Mesodermal cell (in vitro differentiated cells): ENCODE results near the gene TPRN.

Experiments
- H3K27ac ChIP-seq: 2 replicates; pipeline ENCODE4 v1.7.0; 2013; ENCODE audit warnings: mild to moderate bottlenecking, low read depth, low read length, moderate library complexity; ENCODE audit not compliant: severe bottlenecking
- H3K36me3 ChIP-seq: 2 replicates; pipeline ENCODE4 v1.7.1; 2013; ENCODE audit warnings: mild to moderate bottlenecking, low read length, moderate library complexity; ENCODE audit not compliant: control insufficient read depth, insufficient read depth
- H3K4me1 ChIP-seq: one replicate; pipeline ENCODE4 v1.7.1; 2013; ENCODE audit warnings: mild to moderate bottlenecking, low read length; ENCODE audit not compliant: insufficient read depth, control insufficient read depth, poor library complexity, severe bottlenecking
- H3K4me3 ChIP-seq: 2 replicates; pipeline ENCODE4 v1.7.0; 2013; ENCODE audit warnings: low read length, control low read depth, mild to moderate bottlenecking; ENCODE audit not compliant: insufficient read depth, poor library complexity, severe bottlenecking; ENCODE audit errors: extremely low read depth
- H3K9me3 ChIP-seq: 2 replicates; pipeline ENCODE4 v1.7.1; 2013; ENCODE audit warnings: mild to moderate bottlenecking, low read length, moderate library complexity; ENCODE audit not compliant: control insufficient read depth
- WGBS, 2 experiments: methylation state at CpG; one replicate each; pipeline ENCODE4 v1.1.5; 2013; ENCODE audit warnings: missing lambda C conversion rate in 2 of 2; ENCODE audit not compliant: insufficient coverage in 2 of 2; 5-methylcytosine and 5-hydroxymethylcytosine counted together

The TPRN gene

DNA sequence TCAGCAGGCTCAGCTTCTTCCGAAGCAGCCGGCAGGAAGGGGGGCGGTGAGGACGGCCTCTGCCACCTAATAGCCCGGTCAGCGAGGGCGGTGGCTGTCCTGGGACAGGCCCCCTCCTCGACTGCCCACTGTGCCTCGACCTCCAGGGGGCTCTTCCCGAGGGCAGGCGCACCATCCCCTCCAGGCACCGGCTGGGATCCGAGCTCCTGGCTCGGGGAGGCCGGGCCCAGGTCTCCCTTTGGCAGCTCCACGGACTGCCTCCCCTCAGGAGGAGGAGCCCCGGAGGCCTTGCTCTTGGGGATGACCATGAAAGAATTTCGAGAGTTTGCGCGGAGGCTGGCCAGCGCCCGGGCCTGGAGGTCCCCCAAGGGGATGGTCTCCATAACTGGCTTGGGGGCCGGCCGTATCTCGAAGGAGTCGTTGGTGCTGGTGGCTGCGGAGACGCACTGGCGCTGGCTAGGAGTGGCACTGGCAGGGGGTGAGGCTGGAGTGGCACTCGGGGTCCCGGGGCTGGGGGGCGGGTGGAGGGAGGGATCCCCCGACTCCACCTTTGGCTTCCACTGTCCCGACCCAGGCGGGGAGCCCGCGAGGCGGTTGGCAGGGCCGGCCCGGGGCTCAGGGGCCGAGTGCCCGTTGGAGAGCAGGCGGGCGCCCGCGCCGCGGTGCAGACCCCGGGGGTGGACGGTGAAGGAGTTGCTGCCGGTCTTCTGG lies 975 bp downstream of the TPRN start:
- Histone ChIP-seq H3K9me3 (no peaks in the 10 kb centered on the region), H3K27ac (no peak overlapping the region), H3K36me3 (peaks cover 7% of the 10 kb centered on the region), H3K4me1 (peaks cover 20% of the 10 kb centered on the region), H3K4me3 (peak overlapping the region; percentile 46)
- 23 to 30% methylated on average over 25 to 29 of the region's 51 CpGs for WGBS, 2 experiments

DNA sequence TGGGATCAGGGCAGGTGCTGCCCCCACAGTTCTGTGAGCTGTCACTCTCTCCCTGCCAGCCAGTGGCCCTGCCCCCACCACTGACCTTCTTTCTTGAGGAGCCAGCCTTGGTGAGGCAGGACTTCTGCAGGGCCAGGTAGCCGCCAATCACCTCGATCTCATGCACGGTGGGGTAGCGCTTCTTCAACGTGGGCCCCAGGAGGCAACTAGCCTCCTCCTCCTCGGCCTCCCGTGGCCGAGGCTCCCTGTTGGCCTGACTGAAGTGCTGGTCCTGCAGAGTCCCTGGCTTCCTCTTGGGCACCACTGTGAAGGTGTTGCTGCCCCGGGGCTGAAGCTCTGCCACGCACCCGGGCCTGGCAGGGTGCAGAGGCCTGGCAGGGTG lies 1.6 kb downstream of the TPRN start:
- peaks cover 15% of the 10 kb centered on the region for H3K4me1 ChIP-seq
- peak overlapping the region; percentile 46 for H3K4me3 ChIP-seq
- 76 to 84% methylated on average over 8 to 11 of the region's 11 CpGs for WGBS, 2 experiments
- no peak overlapping the region for H3K27ac ChIP-seq
- H3K36me3 ChIP-seq = peaks cover 2% of the 10 kb centered on the region
- no peaks in the 10 kb centered on the region for H3K9me3 ChIP-seq

DNA sequence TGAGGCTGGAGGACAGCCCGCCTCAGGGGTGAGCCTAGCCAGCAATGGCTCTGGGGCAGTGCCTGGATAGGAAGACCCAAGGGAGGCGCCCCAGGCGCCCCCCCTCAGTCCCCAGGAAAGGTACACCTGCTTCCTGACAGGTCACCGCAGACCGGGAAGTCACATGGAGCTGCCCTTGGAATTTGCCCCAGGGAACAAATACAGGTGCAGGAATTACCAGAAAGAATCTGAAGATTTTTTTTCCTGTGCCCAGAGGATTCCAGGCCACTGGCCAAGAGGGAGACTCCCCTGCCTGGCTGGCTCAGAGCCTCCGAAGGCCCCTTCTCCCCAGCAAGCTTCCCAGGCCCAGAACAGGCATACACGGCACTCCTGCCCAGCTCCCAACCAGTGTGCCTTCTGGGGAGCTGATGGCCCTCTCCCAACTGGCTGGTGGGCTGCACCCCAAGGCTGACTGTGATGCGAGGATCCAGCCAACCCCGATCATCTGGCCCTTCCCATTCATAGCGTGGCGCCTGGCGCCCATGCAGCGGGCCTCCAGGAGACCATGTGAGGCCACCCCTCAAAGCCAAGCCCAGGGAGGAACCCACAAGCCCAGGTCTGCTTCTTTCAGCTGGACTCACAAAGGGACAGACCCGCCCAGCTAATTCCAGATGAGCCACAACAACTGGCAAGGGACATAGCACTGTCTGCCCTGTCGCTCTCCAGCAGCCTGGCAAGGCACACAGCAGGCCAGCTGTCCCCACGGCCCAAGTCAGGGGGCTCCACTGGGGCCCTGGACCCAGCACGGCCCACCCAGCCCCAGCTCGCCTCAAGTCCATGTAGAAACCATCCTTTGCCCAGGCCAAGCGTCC lies 2.3 kb downstream of the TPRN start:
- Histone ChIP-seq H3K4me3 (no peak overlapping the region), H3K27ac (no peak overlapping the region), H3K4me1 (peaks cover 15% of the 10 kb centered on the region), H3K9me3 (no peaks in the 10 kb centered on the region), H3K36me3 (no peaks in the 10 kb centered on the region)
- 93 to 94% methylated on average over 16 to 19 of the region's 19 CpGs for WGBS, 2 experiments

DNA sequence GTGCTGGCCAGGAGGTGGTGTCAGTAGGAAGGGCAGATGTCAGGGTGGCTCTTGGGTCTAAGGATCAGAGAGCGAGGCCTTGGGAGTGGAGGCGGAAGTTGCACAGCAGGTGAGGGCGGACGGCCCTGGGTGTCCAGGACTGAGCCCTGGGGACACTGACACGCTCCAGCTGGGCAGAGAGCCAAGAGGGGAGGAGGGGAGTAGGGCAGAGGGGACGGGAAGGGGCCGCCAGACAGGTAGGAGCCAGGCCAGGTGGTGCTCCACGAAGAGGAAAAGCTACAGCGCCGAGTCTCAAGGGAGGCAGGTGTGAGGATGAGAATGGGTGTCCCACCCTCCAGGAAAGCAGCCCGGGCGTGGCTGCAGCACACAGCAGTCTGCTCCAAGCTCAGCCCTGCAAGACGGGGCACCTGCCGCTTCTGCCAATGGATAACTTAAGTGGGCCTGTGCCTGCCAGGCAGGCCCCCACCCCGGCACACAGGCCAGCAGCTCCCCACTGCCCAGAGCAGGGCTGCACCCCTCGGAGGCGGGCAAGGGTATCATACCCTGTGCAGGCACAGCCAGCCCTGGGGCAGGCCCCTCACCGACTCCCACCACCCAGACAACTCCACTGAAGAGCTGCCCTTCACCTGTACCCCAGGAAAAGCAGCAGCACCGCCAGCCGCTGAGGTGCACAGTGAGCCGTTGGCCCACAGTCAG lies 4.9 kb downstream of the TPRN start:
- Histone ChIP-seq H3K36me3 (peaks cover 13% of the 10 kb centered on the region), H3K4me3 (no peak overlapping the region), H3K9me3 (no peaks in the 10 kb centered on the region), H3K4me1 (peaks cover 8% of the 10 kb centered on the region), H3K27ac (no peak overlapping the region)
- 93 to 97% methylated on average over 20 to 21 of the region's 21 CpGs for WGBS, 2 experiments

DNA sequence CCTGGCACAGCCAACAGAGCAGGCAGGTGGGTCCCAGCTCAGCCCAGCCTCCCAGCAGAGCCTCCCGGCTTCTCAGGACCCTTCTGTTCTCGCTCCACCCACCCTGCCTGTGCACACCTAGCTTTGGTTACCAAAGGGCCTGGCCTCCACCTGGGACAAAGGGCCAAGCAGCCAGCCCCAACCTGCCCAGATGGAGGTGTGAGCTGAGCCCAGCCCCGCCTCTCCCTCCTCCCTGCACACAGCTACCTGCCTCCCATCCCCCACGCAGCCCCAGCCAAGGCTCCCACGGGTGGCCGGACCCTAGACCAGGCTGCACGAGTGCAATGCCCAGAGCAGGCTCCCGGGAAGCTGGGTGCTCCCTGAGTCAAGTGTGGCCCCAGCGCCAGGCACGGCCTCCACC lies 5.6 kb downstream of the TPRN start:
- Histone ChIP-seq H3K4me3 (no peak overlapping the region), H3K9me3 (no peaks in the 10 kb centered on the region), H3K4me1 (peaks cover 14% of the 10 kb centered on the region), H3K36me3 (peaks cover 19% of the 10 kb centered on the region), H3K27ac (no peak overlapping the region)
- 80 to 96% methylated on average over 6 to 7 of the region's 10 CpGs for WGBS, 2 experiments

DNA sequence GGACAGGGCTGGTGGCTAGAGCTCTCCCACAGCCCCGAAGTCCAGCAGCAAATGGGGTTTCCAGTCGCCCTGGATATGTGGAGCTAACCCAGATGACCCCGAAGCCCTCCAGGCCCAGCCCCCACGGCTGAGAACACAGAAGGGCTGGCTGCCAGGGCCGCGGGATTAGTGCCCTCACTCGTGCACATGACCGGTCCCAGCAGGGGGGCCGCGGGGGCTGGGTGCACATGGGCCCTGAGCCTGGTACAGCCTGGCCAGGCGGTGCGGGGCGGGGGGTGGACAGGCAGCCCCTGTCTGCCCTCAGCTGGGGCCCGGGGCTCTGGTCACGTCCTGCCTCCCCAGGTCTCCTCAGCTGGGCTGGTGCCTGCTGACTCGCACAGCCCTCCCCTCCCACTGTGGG lies 6.2 kb downstream of the TPRN start:
- Histone ChIP-seq H3K4me3 (no peak overlapping the region), H3K36me3 (peaks cover 20% of the 10 kb centered on the region), H3K4me1 (peaks cover 19% of the 10 kb centered on the region), H3K27ac (no peak overlapping the region), H3K9me3 (no peaks in the 10 kb centered on the region)
- WGBS, 2 experiments = 85 to 87% methylated on average over 13 to 16 of the region's 16 CpGs

DNA sequence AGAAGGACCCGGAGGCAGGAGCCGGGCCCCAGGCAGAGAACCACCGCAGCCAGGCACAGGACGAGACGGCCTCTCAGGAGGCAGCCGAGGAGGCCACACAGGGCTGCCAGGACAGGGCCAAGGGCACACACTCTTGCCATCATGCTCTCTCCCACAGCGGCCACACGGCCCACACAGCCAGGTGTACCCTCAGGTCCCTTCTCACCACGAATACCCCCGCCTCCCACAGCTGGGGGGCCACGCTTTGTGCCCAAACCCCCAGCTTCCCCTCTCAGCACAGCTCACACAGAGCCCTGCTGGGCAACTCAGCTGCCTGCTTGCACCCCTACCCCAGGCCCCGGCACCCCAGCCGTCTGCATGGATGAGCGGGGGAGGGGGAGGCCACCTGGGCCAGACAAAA lies 6.8 kb downstream of the TPRN start:
- Histone ChIP-seq H3K36me3 (peaks cover 20% of the 10 kb centered on the region), H3K27ac (no peak overlapping the region), H3K4me3 (no peak overlapping the region), H3K4me1 (peaks cover 14% of the 10 kb centered on the region), H3K9me3 (no peaks in the 10 kb centered on the region)
- 97 to 98% methylated on average over 8 to 9 of the region's 14 CpGs for WGBS, 2 experiments

DNA sequence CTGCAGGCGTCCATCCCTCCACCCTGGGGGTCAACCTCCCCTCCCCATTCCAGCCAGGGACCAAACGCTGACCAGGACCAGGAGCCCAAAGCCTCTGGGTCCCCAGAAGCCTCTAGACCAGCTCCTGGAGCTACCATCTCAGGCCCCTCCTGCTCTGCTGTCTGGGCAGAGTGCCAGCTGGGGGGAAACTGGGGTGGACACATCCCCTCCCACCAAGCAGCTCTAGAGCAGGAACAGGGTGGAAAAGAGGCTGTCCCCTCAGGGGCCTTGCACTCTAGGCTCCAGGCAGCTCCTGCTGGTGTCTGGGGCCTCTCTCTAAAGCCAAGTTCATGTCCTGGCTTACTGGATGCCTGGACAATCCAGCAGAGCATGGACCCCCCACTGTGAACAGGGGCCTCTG lies 7.7 kb downstream of the TPRN start:
- WGBS, 2 experiments = 90 to 92% methylated on average over 2 of the region's 2 CpGs
- Histone ChIP-seq H3K27ac (no peak overlapping the region), H3K4me3 (no peak overlapping the region), H3K36me3 (peaks cover 20% of the 10 kb centered on the region), H3K9me3 (no peaks in the 10 kb centered on the region), H3K4me1 (peaks cover 12% of the 10 kb centered on the region)

DNA sequence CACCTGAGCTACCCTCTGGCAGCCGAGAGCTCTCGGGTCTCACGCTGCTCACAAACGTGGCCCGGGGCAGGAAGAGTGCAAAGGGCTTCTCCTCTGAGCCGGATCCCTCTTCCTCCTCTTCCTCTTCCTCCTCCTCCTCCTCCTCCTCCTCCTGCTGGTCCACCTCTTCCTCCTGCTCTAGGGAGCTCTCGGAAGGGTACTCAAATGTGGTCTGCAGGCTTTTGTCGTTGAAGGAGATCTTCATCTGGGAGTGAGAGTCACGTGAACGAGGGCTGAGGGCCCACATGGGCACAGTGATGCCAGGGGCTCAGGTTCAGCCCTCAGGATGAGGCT lies 8.1 kb downstream of the TPRN start:
- Histone ChIP-seq H3K4me3 (no peak overlapping the region), H3K27ac (no peak overlapping the region), H3K9me3 (no peaks in the 10 kb centered on the region), H3K36me3 (peaks cover 20% of the 10 kb centered on the region), H3K4me1 (peaks cover 16% of the 10 kb centered on the region)
- 91 to 100% methylated on average over 4 to 9 of the region's 10 CpGs for WGBS, 2 experiments

DNA sequence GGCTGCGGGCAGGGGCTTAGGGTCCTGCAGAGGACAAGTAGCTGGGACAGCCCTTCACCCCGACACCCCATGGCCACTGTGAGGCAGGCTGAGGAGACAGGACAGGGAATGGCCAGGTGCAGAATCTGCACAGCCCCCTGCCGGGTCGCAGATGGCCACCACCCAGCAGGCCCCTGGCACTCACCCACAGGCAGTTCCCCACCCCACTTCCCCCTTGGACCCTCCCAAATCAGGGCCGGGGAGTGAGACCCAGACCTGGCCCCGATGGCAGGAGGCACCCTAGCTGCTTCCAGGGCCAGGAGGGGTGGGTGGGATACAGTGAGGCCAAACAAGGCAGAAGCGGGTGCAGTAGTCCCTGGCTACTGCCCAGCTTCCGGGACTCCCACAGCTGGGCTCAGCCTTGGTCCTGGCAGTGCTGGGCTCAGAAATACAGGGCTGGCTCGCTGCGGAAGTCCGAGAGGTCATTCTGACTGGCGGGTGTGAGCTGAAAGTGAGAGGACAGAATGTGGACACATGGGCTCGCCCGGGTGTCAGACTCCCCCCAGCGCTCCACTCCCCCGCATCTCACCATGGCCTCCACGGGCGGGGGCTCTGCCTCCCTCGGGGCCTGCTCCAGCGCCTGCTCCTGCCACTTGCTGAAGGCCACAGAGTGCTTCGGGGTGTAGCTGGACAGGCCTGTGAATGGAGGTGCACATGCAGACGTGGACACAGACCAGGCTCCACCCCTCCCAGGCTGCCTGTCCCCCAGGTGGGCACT lies 8.7 kb downstream of the TPRN start:
- Histone ChIP-seq H3K27ac (no peak overlapping the region), H3K36me3 (peaks cover 26% of the 10 kb centered on the region), H3K4me3 (no peak overlapping the region), H3K4me1 (peaks cover 21% of the 10 kb centered on the region), H3K9me3 (no peaks in the 10 kb centered on the region)
- WGBS, 2 experiments = 94 to 95% methylated on average over 10 to 17 of the region's 22 CpGs
